Measurements from ENCODE around the gene TDRKH.

GRCh38 chr1:151783796-151784195 lies 6.5 kb downstream of the TDRKH start:
- TF ChIP-seq CTCF (IDR thresholded peaks at IDR 0.05; ENCODE audit: borderline replicate concordance, extremely low read depth, low read length, poor library complexity, severe bottlenecking) (no peak), EZH2 (IDR thresholded peaks at IDR 0.05; ENCODE audit: borderline replicate concordance, low read depth, low read length, severe bottlenecking) (no peak)

All from DND-41 (cell line).